Measurements from ENCODE around the gene SLC6A11.

SLC6A11 gene

GRCh38 chr3:10888518-10889090 lies 72.6 kb downstream of the SLC6A11 start:
- DNase-seq (ENCODE audit: low spot score): no peak

GRCh38 chr3:10889206-10889960 lies 73.4 kb downstream of the SLC6A11 start:
- DNase-seq (ENCODE audit: low spot score): no peak

- no peak for DNase-seq (ENCODE audit: low spot score)
Measured at GRCh38 chr3:10890665-10891064, 74.6 kb downstream of the SLC6A11 start.

GRCh38 chr3:10892622-10893021 lies 76.6 kb downstream of the SLC6A11 start:
- DNase-seq (ENCODE audit: low spot score): no peak

GRCh38 chr3:10901296-10901945 lies 85.4 kb downstream of the SLC6A11 start:
- DNase-seq (ENCODE audit: low spot score): no peak

GRCh38 chr3:10907262-10907661 lies 91.2 kb downstream of the SLC6A11 start:
- DNase-seq (ENCODE audit: low spot score): no peak

- DNase-seq (ENCODE audit: low spot score): no peak
Measured at GRCh38 chr3:10910367-10910766, 94.3 kb downstream of the SLC6A11 start.

- no peak for DNase-seq (ENCODE audit: low spot score)
Measured at GRCh38 chr3:10911350-10912002, 95.4 kb downstream of the SLC6A11 start.

GRCh38 chr3:10912786-10913185 lies 96.8 kb downstream of the SLC6A11 start:
- DNase-seq (ENCODE audit: low spot score): no peak

GRCh38 chr3:10915376-10915775 lies 99.3 kb downstream of the SLC6A11 start:
- DNase-seq (ENCODE audit: low spot score): no peak

- DNase-seq (ENCODE audit: low spot score): no peak
Measured at GRCh38 chr3:10917176-10917575, 101.1 kb downstream of the SLC6A11 start.

GRCh38 chr3:10918011-10918410 lies 102.0 kb downstream of the SLC6A11 start:
- DNase-seq (ENCODE audit: low spot score): no peak

- no peak for DNase-seq (ENCODE audit: low spot score)
Measured at GRCh38 chr3:10919636-10920035, 103.6 kb downstream of the SLC6A11 start.

GRCh38 chr3:10925436-10926255 lies 109.6 kb downstream of the SLC6A11 start:
- DNase-seq (ENCODE audit: low spot score): no peak

GRCh38 chr3:10926256-10926810 lies 110.3 kb downstream of the SLC6A11 start:
- no peak for DNase-seq (ENCODE audit: low spot score)

GRCh38 chr3:10926811-10927521 lies 110.9 kb downstream of the SLC6A11 start:
- peak; percentile 50 for DNase-seq (ENCODE audit: low spot score)

- peak; percentile 5 for DNase-seq (ENCODE audit: low spot score)
Measured at GRCh38 chr3:10927551-10927950, 111.5 kb downstream of the SLC6A11 start.

GRCh38 chr3:10928407-10928960 lies 112.5 kb downstream of the SLC6A11 start:
- no peak for DNase-seq (ENCODE audit: low spot score)

- DNase-seq (ENCODE audit: low spot score): no peak
Measured at GRCh38 chr3:10928961-10929471, 113.0 kb downstream of the SLC6A11 start.

- DNase-seq (ENCODE audit: low spot score): no peak
Measured at GRCh38 chr3:10929978-10930665, 114.1 kb downstream of the SLC6A11 start.
